Measurements from ENCODE around the gene ZFAND6.

Gene ZFAND6

GRCh38 chr15:80141916-80142598 is 82.6 kb downstream of the ZFAND6 start:
- H3K4me3 ChIP-seq (ENCODE audit: low read depth, low read length): no peak overlapping the region
- no peak for TF ChIP-seq CTCF (IDR thresholded peaks at IDR 0.05; ENCODE audit: insufficient read depth, low read length, missing control alignments)
- no peak for DNase-seq (ENCODE audit: low read depth, low spot score)
- POLR2A ChIA-PET: no interaction called here
- CTCF ChIA-PET: no interaction called here

- DNase-seq (ENCODE audit: low read depth, low spot score): no peak
- no peak overlapping the region for H3K4me3 ChIP-seq (ENCODE audit: low read depth, low read length)
- ChIA-PET POLR2A (no interaction called here), CTCF (no interaction called here)
- no peak for TF ChIP-seq CTCF (IDR thresholded peaks at IDR 0.05; ENCODE audit: insufficient read depth, low read length, missing control alignments)
Observed at GRCh38 chr15:80142646-80143045, 83.2 kb downstream of the ZFAND6 start.

- CTCF ChIA-PET: interaction anchor here (1.4 kb wide), 1 partner anchor 12 kb away, joined by 5 read pairs; no protein-coding TSS in a partner anchor
- POLR2A ChIA-PET: interaction anchor here (0.8 kb wide), 1 partner anchor 10 kb away, joined by 3 read pairs; no protein-coding TSS in a partner anchor
- TF ChIP-seq CTCF (IDR thresholded peaks at IDR 0.05; ENCODE audit: insufficient read depth, low read length, missing control alignments): no peak
- no peak overlapping the region for H3K4me3 ChIP-seq (ENCODE audit: low read depth, low read length)
- no peak for DNase-seq (ENCODE audit: low read depth, low spot score)
Observed at GRCh38 chr15:80151148-80151547, 91.7 kb downstream of the ZFAND6 start.

GRCh38 chr15:80151576-80151975 is 92.1 kb downstream of the ZFAND6 start:
- ChIA-PET CTCF (interaction anchor here (0.8 to 1.4 kb wide), 2 partner anchors 12 to 35 kb away, joined by 3 to 5 read pairs; no protein-coding TSS in a partner anchor), POLR2A (interaction anchor here (0.8 kb wide), 1 partner anchor 9 kb away, joined by 3 read pairs; no protein-coding TSS in a partner anchor)
- no peak for TF ChIP-seq CTCF (IDR thresholded peaks at IDR 0.05; ENCODE audit: insufficient read depth, low read length, missing control alignments)
- no peak for DNase-seq (ENCODE audit: low read depth, low spot score)
- H3K4me3 ChIP-seq (ENCODE audit: low read depth, low read length): no peak overlapping the region

- CTCF ChIA-PET: interaction anchor here (0.7 to 1.4 kb wide), 3 partner anchors 8 to 36 kb away, joined by 3 to 5 read pairs (median 3); no protein-coding TSS in a partner anchor
- peak overlapping the region; percentile 88 for H3K4me3 ChIP-seq (ENCODE audit: low read depth, low read length)
- no peak for TF ChIP-seq CTCF (IDR thresholded peaks at IDR 0.05; ENCODE audit: insufficient read depth, low read length, missing control alignments)
- POLR2A ChIA-PET: interaction anchor here (0.8 kb wide), 2 partner anchors 8 to 13 kb away, joined by 3 to 4 read pairs; no protein-coding TSS in a partner anchor
- DNase-seq (ENCODE audit: low read depth, low spot score): peak; percentile 72
Observed at GRCh38 chr15:80152180-80152895, 92.9 kb downstream of the ZFAND6 start.

Data from AG04449 (cell line).